GM23338 (cell line): ENCODE data around the gene COQ10A. TPM values are rescaled to one million over a fixed set of nuclear protein-coding genes. Genes with fewer than 3 reads are reported as not detected.
A peak's percentile ranks its signal among the peaks of the same experiment; 100 is the strongest.

Experiments used
- ATAC-seq: fragments of 200-7000 bp; cut with Tn5 transposase; 3 replicates; pipeline ENCODE4 v1.9.1; 2020
- DNase-seq: peaks from one replicate; pipeline ENCODE4 v3.0.0-alpha.2; 2015; ENCODE audit warnings: low spot score
- H2AFZ ChIP-seq: fragments of 200-600 bp; sonication (generic); 2 replicates; pipeline ENCODE4 v1.8.0; 2016; ENCODE audit warnings: antibody characterized with exemption, mild to moderate bottlenecking, moderate library complexity
- H3F3A ChIP-seq: fragments of 200-600 bp; sonication (generic); replicated peaks from 2 replicates; pipeline ENCODE4 v1.8.0; 2017; ENCODE audit warnings: antibody characterized with exemption, mixed run types, low read depth
- H3K27ac ChIP-seq: fragments of 200-600 bp; sonication (generic); 2 replicates; pipeline ENCODE4 v1.6.1; 2016; ENCODE audit warnings: low read depth
- H3K27me3 ChIP-seq: fragments of 200-600 bp; sonication (generic); 2 replicates; pipeline ENCODE4 v1.8.0; 2016; ENCODE audit warnings: mild to moderate bottlenecking, mixed run types, moderate library complexity; ENCODE audit not compliant: insufficient read depth
- H3K36me3 ChIP-seq: fragments of 200-600 bp; sonication (generic); 2 replicates; pipeline ENCODE4 v1.8.0; 2016; ENCODE audit warnings: mild to moderate bottlenecking; ENCODE audit not compliant: insufficient read depth
- H3K4me1 ChIP-seq: fragments of 200-600 bp; sonication (generic); 2 replicates; pipeline ENCODE4 v1.8.0; 2016; ENCODE audit warnings: mild to moderate bottlenecking, moderate library complexity; ENCODE audit not compliant: insufficient read depth
- H3K4me2 ChIP-seq: fragments of 200-600 bp; sonication (generic); 2 replicates; pipeline ENCODE4 v1.7.1; 2017; ENCODE audit warnings: mixed run types
- H3K4me3 ChIP-seq: fragments of 200-600 bp; sonication (generic); 2 replicates; pipeline ENCODE4 v1.6.1; 2016; ENCODE audit warnings: mixed run types
- H3K79me2 ChIP-seq: fragments of 200-600 bp; sonication (generic); replicated peaks from 2 replicates; pipeline ENCODE4 v1.8.0; 2017; ENCODE audit warnings: mild to moderate bottlenecking; ENCODE audit not compliant: insufficient read depth
- H3K9me2 ChIP-seq: fragments of 200-600 bp; sonication (generic); 2 replicates; pipeline ENCODE4 v1.8.0; 2017; ENCODE audit not compliant: insufficient read depth
- H4K20me1 ChIP-seq: fragments of 200-600 bp; sonication (generic); replicated peaks from 2 replicates; pipeline ENCODE4 v1.8.0; 2017; ENCODE audit warnings: mild to moderate bottlenecking; ENCODE audit not compliant: insufficient read depth
- H3K27ac Mint-ChIP-seq: 2 replicates; pipeline ENCODE4 v1.8.0; 2020; ENCODE audit warnings: inconsistent platforms, mild to moderate bottlenecking, moderate library complexity, mixed read lengths
- H3K27me3 Mint-ChIP-seq: 3 replicates; pipeline ENCODE4 v1.8.0; 2022; ENCODE audit warnings: low read depth, mild to moderate bottlenecking, moderate library complexity, mixed read lengths, inconsistent platforms; ENCODE audit not compliant: insufficient read depth, poor library complexity
- H3K36me3 Mint-ChIP-seq: 3 replicates; pipeline ENCODE4 v1.8.0; 2021; ENCODE audit warnings: low read depth, mild to moderate bottlenecking, inconsistent platforms, moderate library complexity, mixed read lengths
- H3K4me1 Mint-ChIP-seq: 3 replicates; pipeline ENCODE4 v1.8.0; 2020; ENCODE audit warnings: mild to moderate bottlenecking, inconsistent platforms, mixed read lengths
- H3K4me3 Mint-ChIP-seq: 3 replicates; pipeline ENCODE4 v1.8.0; 2021; ENCODE audit warnings: moderate library complexity, mild to moderate bottlenecking, inconsistent platforms, mixed read lengths
- H3K9me3 Mint-ChIP-seq: 3 replicates; pipeline ENCODE4 v1.8.0; 2020; ENCODE audit warnings: moderate library complexity, mild to moderate bottlenecking, inconsistent platforms, mixed read lengths
- CREB1 ChIP-seq: fragments of 250-450 bp; sonication (Bioruptor Pico); IDR thresholded peaks from 2 replicates; pipeline ENCODE4 v1.5.0; 2020; ENCODE audit warnings: low read depth, mild to moderate bottlenecking, moderate library complexity
- CTCF ChIP-seq, 2 experiments: fragments of 200-600 bp in 1 of 2; sonication (generic) in 1 of 2; conservative IDR thresholded peaks; 2 replicates each; pipeline versions ENCODE4 v1.5.1 to v1.6.1; 2016 to 2017; ENCODE audit warnings: antibody characterized with exemption in 2 of 2, low read depth in 2 of 2, mild to moderate bottlenecking in 2 of 2, moderate library complexity in 1 of 2
- ETS1 ChIP-seq: IDR thresholded peaks from 2 replicates; pipeline ENCODE4 v1.6.1; 2016; ENCODE audit warnings: antibody characterized with exemption
- EZH2 ChIP-seq: fragments of 200-600 bp; sonication (generic); IDR thresholded peaks from one replicate; pipeline ENCODE4 v1.8.0; 2017; ENCODE audit warnings: antibody characterized with exemption, mild to moderate bottlenecking, low read depth; ENCODE audit not compliant: unreplicated experiment
- EZH2phosphoT487 ChIP-seq: fragments of 200-600 bp; sonication (generic); IDR thresholded peaks from one replicate; pipeline ENCODE4 v1.8.1; 2018; ENCODE audit warnings: antibody characterized with exemption; ENCODE audit not compliant: unreplicated experiment
- JUNB ChIP-seq: IDR thresholded peaks from one replicate; pipeline ENCODE4 v1.6.1; 2016; ENCODE audit warnings: antibody characterized with exemption; ENCODE audit not compliant: unreplicated experiment
- NANOG ChIP-seq: IDR thresholded peaks from 2 replicates; pipeline ENCODE4 v1.6.1; 2016; ENCODE audit warnings: antibody characterized with exemption, borderline replicate concordance
- POLR2AphosphoS5 ChIP-seq: IDR thresholded peaks from 2 replicates; pipeline ENCODE4 v1.6.1; 2016; ENCODE audit warnings: antibody characterized with exemption, low read depth
- REST ChIP-seq: IDR thresholded peaks from one replicate; pipeline ENCODE4 v1.6.1; 2018; ENCODE audit warnings: antibody characterized with exemption; ENCODE audit not compliant: unreplicated experiment
- STAT1 ChIP-seq: IDR thresholded peaks from one replicate; pipeline ENCODE4 v1.6.1; 2016; ENCODE audit warnings: antibody characterized with exemption; ENCODE audit not compliant: unreplicated experiment
- ZNF114 ChIP-seq: fragments of 250-450 bp; sonication (Bioruptor Pico); IDR thresholded peaks from 2 replicates; pipeline ENCODE4 v1.5.0; 2020; ENCODE audit warnings: mild to moderate bottlenecking, moderate library complexity
- ZNF331 ChIP-seq: fragments of 250-450 bp; sonication (Bioruptor Pico); IDR thresholded peaks from 2 replicates; pipeline ENCODE4 v1.5.0; 2020; ENCODE audit warnings: low read depth, mild to moderate bottlenecking, moderate library complexity
- ZNF462 ChIP-seq: fragments of 250-450 bp; sonication (Bioruptor Pico); IDR thresholded peaks from 2 replicates; pipeline ENCODE4 v1.5.0; 2020; ENCODE audit warnings: mild to moderate bottlenecking, moderate library complexity
- polyA plus RNA-seq: library from polyadenylated mRNA; unstranded; fragments of >200 nt; fragmentation: Nextera tagmentation; extraction: Ambion mirVana; gene quantifications from 2 replicates; pipeline ENCODE4 v1.2.1, GENCODE V29; 2016
- total RNA-seq: library from RNA; depleted of rRNA; stranded (reverse); fragments of >200 nt; shearing (Covaris generic); gene quantifications from 2 replicates; pipeline ENCODE4 v1.2.3, GENCODE V29; 2014

COQ10A gene
- total and polyA plus RNA-seq, 2 experiments from 2014 or later: 12.8 to 15.2 TPM

- peak overlapping the region; percentile 84 for H2AFZ ChIP-seq
- Mint-ChIP-seq H3K36me3 (peaks cover 39% of the 10 kb centered on the region), H3K4me1 (peaks cover 18% of the 10 kb centered on the region), H3K4me3 (peak overlapping the region; percentile 94), H3K27ac (peak overlapping the region; percentile 85), H3K9me3 (no peaks in the 10 kb centered on the region; the same call in 1 of the 3 replicates), H3K27me3 (peaks cover 18% of the 10 kb centered on the region)
- H3F3A ChIP-seq: peaks cover 27% of the 10 kb centered on the region
- H3K79me2 ChIP-seq: peaks cover 13% of the 10 kb centered on the region; the same call in 1 of the 2 replicates
- H3K4me2 ChIP-seq: peak overlapping the region; percentile 99
- H4K20me1 ChIP-seq: peaks cover 16% of the 10 kb centered on the region
- DNase-seq (peak; percentile 87), ATAC-seq (peak; percentile 80)
- peak overlapping the region; percentile 95 for H3K4me3 ChIP-seq
- peaks cover 39% of the 10 kb centered on the region for H3K36me3 ChIP-seq
- H3K4me1 ChIP-seq: peaks cover 17% of the 10 kb centered on the region
- TF ChIP-seq ZNF331 (CRISPR knock-in tag) (no peak), CTCF (conservative IDR thresholded peaks at IDR 0.05; ENCODE audit: low read depth in 2 of 2) (no peak; a peak in 1 of 4 replicates), NANOG (no peak), ETS1 (no peak), EZH2 (no peak), JUNB (no peak), EZH2phosphoT487 (no peak), STAT1 (no peak), ZNF114 (CRISPR knock-in tag) (no peak), POLR2AphosphoS5 (no peak; the same call in none of the 2 replicates), ZNF462 (CRISPR knock-in tag) (no peak), CREB1 (CRISPR knock-in tag) (no peak), REST (no peak)
- H3K27ac ChIP-seq: peak overlapping the region; percentile 84
- H3K27me3 ChIP-seq: no peaks in the 10 kb centered on the region
- no peaks in the 10 kb centered on the region for H3K9me2 ChIP-seq
Measured at GRCh38 chr12:56257491-56258067, 9.2 kb upstream of the COQ10A start.
